Activated gamma-delta T cell treated with Interleukin-2 at 50 U/mL for 16 hours (primary cell): ENCODE data around the gene AMPH.

Source experiments
- DNase-seq: peaks from one replicate; pipeline ENCODE4 v3.0.0-alpha.2; 2020

AMPH gene

GRCh38 chr7:38630720-38631673 lies at the start of gene AMPH:
TSS of gene AMPH (minus strand) at chr7:38631373. CDS start at chr7:38631351, 22 bp downstream.
- no peak for DNase-seq

- no peak for DNase-seq
These were observed 48.2 kb upstream of the AMPH start for GRCh38 chr7:38679419-38679818.

- no peak for DNase-seq
These were observed 47.5 kb upstream of the AMPH start for GRCh38 chr7:38678698-38679054.

GRCh38 chr7:38677981-38678697 lies 47.0 kb upstream of the AMPH start:
- no peak for DNase-seq

GRCh38 chr7:38675494-38676106 lies 44.4 kb upstream of the AMPH start:
- DNase-seq: no peak

- DNase-seq: no peak
These were observed 43.3 kb upstream of the AMPH start for GRCh38 chr7:38674513-38674912.

GRCh38 chr7:38673795-38674194 lies 42.6 kb upstream of the AMPH start:
- no peak for DNase-seq

- DNase-seq: no peak
These were observed 41.0 kb upstream of the AMPH start for GRCh38 chr7:38671911-38672905.

- no peak for DNase-seq
These were observed 38.9 kb upstream of the AMPH start for GRCh38 chr7:38669965-38670520.

GRCh38 chr7:38664972-38665371 lies 33.8 kb upstream of the AMPH start:
- no peak for DNase-seq

- DNase-seq: peak; percentile 7
These were observed 29.4 kb upstream of the AMPH start for GRCh38 chr7:38660427-38661099.

- DNase-seq: no peak
These were observed 28.8 kb upstream of the AMPH start for GRCh38 chr7:38659931-38660330.

- no peak for DNase-seq
These were observed 27.7 kb upstream of the AMPH start for GRCh38 chr7:38658921-38659320.

- no peak for DNase-seq
These were observed 25.8 kb upstream of the AMPH start for GRCh38 chr7:38656968-38657367.

- no peak for DNase-seq
These were observed 24.9 kb upstream of the AMPH start for GRCh38 chr7:38655833-38656774.

GRCh38 chr7:38637957-38638356 lies 6.8 kb upstream of the AMPH start:
- DNase-seq: no peak

- no peak for DNase-seq
These were observed 1.2 kb upstream of the AMPH start for GRCh38 chr7:38632411-38632810.

- no peak for DNase-seq
These were observed 1.3 kb downstream of the AMPH start for GRCh38 chr7:38629651-38630510.
